ENCODE results near the gene HGD. TPM values are rescaled to one million over a fixed set of nuclear protein-coding genes. Genes with fewer than 3 reads are reported as not detected.

The HGD gene
- total RNA-seq, 1 donor from 2014 or later: 11.9 TPM

- DNase-seq (ENCODE audit: low spot score, unreplicated experiment): no peak
- Mint-ChIP-seq H3K36me3 (ENCODE audit: insufficient read depth) (no peaks in the 10 kb centered on the region), H3K4me1 (ENCODE audit: low read depth) (no peaks in the 10 kb centered on the region), H3K4me3 (ENCODE audit: low read depth) (no peak overlapping the region), H3K27ac (no peak overlapping the region), H3K27me3 (no peaks in the 10 kb centered on the region), H3K9me3 (ENCODE audit: low read depth) (peaks cover 3% of the 10 kb centered on the region)
- TF ChIP-seq, protein P1, sequence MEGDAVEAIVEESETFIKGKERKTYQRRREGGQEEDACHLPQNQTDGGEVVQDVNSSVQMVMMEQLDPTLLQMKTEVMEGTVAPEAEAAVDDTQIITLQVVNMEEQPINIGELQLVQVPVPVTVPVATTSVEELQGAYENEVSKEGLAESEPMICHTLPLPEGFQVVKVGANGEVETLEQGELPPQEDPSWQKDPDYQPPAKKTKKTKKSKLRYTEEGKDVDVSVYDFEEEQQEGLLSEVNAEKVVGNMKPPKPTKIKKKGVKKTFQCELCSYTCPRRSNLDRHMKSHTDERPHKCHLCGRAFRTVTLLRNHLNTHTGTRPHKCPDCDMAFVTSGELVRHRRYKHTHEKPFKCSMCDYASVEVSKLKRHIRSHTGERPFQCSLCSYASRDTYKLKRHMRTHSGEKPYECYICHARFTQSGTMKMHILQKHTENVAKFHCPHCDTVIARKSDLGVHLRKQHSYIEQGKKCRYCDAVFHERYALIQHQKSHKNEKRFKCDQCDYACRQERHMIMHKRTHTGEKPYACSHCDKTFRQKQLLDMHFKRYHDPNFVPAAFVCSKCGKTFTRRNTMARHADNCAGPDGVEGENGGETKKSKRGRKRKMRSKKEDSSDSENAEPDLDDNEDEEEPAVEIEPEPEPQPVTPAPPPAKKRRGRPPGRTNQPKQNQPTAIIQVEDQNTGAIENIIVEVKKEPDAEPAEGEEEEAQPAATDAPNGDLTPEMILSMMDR (IDR thresholded peaks at IDR 0.05; ENCODE audit: unreplicated experiment): no peak
Observed at GRCh38 chr3:120587332-120587975, 94.6 kb downstream of the HGD start.

Other genes with a start within 250 kb of the HGD start
- gene FSTL1, start 231.2 kb downstream of the HGD start, total RNA-seq: 210 and 225 TPM in 2 replicates
- gene NDUFB4, start 85.9 kb downstream of the HGD start, total RNA-seq: 162 and 165 TPM in 2 replicates
- 24.9 and 26.4 TPM in 2 replicates for gene RABL3, start 60.3 kb upstream of the HGD start, total RNA-seq
- 28.3 and 31.2 TPM in 2 replicates for gene GTF2E1, start 60.5 kb upstream of the HGD start, total RNA-seq
- 8.5 and 11.1 TPM in 2 replicates for gene STXBP5L, start 226.0 kb upstream of the HGD start, total RNA-seq

Data from progenitor cell of endocrine pancreas (in vitro differentiated cells).